MM.1S (cell line): ENCODE results near the gene ADAMTS9.

ENCODE experiments used
- DNase-seq: peaks from one replicate; pipeline ENCODE4 v3.0.0-alpha.2; 2015
- H2AFZ ChIP-seq: fragments of 300-600 bp; sonication (generic); 2 replicates; pipeline ENCODE4 v1.6.0; 2016; ENCODE audit warnings: antibody characterized with exemption, low read length
- H3F3A ChIP-seq: fragments of 300-600 bp; sonication (generic); 2 replicates; pipeline ENCODE4 v1.6.1; 2016; ENCODE audit warnings: mild to moderate bottlenecking, antibody characterized with exemption, low read length, moderate library complexity, mixed read lengths; ENCODE audit not compliant: insufficient read depth
- H3K27ac ChIP-seq: fragments of 300-600 bp; sonication (generic); 2 replicates; pipeline ENCODE4 v1.5.1; 2016; ENCODE audit warnings: mild to moderate bottlenecking, low read length
- H3K27me3 ChIP-seq: fragments of 300-600 bp; sonication (generic); replicated peaks from 2 replicates; pipeline ENCODE4 v1.6.0; 2016; ENCODE audit warnings: low read length; ENCODE audit not compliant: insufficient read depth
- H3K36me3 ChIP-seq: fragments of 300-600 bp; sonication (generic); replicated peaks from 2 replicates; pipeline ENCODE4 v1.6.1; 2016; ENCODE audit warnings: mild to moderate bottlenecking, low read length, mixed read lengths; ENCODE audit not compliant: insufficient read depth
- H3K4me1 ChIP-seq: fragments of 300-600 bp; sonication (generic); 2 replicates; pipeline ENCODE4 v1.6.1; 2016; ENCODE audit warnings: low read length, mixed read lengths
- H3K4me2 ChIP-seq: fragments of 300-600 bp; sonication (generic); 2 replicates; pipeline ENCODE4 v1.6.0; 2016; ENCODE audit warnings: low read depth, low read length
- H3K4me3 ChIP-seq: fragments of 300-600 bp; sonication (generic); 2 replicates; pipeline ENCODE4 v1.5.1; 2016; ENCODE audit warnings: low read length, mixed read lengths
- H3K79me2 ChIP-seq: fragments of 300-600 bp; sonication (generic); 2 replicates; pipeline ENCODE4 v1.6.1; 2016; ENCODE audit warnings: mixed run types, low read length, mixed read lengths
- H3K9ac ChIP-seq: fragments of 300-600 bp; sonication (generic); 2 replicates; pipeline ENCODE4 v1.6.1; 2016; ENCODE audit warnings: low read length, mixed read lengths
- H3K9me2 ChIP-seq: fragments of 300-600 bp; sonication (generic); replicated peaks from 2 replicates; pipeline ENCODE4 v1.6.1; 2016; ENCODE audit warnings: mild to moderate bottlenecking, low read length, mixed read lengths; ENCODE audit not compliant: insufficient read depth
- H3K9me3 ChIP-seq: fragments of 300-600 bp; sonication (generic); replicated peaks from 2 replicates; pipeline ENCODE4 v1.6.1; 2016; ENCODE audit warnings: mild to moderate bottlenecking, low read length, mixed read lengths; ENCODE audit not compliant: insufficient read depth
- H4K20me1 ChIP-seq: fragments of 300-600 bp; sonication (generic); 2 replicates; pipeline ENCODE4 v1.6.1; 2016; ENCODE audit warnings: mild to moderate bottlenecking, low read length, moderate library complexity, mixed read lengths; ENCODE audit not compliant: insufficient read depth
- EZH2 ChIP-seq: fragments of 300-600 bp; sonication (generic); optimal IDR thresholded peaks from 2 replicates; pipeline ENCODE3; 2017; ENCODE audit warnings: low read depth, mild to moderate bottlenecking, antibody characterized with exemption, low read length, mixed read lengths
- EZH2phosphoT487 ChIP-seq: fragments of 300-600 bp; sonication (generic); IDR thresholded peaks from 2 replicates; pipeline ENCODE4 v1.6.1; 2018; ENCODE audit warnings: antibody characterized with exemption, low read length
- TF ChIP-seq, protein P1 (sequence below): fragments of 300-600 bp; sonication (generic); IDR thresholded peaks from 2 replicates; pipeline ENCODE4 v1.5.1; 2016; ENCODE audit warnings: antibody characterized with exemption, low read length, mixed read lengths

ADAMTS9 gene

DNA sequence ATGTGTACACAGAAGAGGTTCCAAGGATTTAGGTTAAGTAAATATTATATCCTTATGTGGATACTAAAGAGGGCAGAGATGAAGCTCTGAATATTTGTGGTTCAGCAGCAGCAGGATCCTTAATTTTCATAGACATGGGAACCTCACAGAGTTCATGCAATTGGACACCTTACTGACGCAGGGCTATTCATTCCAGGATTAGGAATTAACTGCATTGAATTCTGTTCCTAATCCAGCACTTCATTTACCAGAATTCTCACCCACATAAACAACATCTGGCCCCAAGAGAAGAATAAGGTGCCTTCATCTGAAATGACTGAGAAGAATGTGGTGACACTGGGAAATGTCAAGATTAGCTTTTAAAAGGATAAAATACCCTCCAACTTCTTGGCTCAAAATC is 62.4 kb downstream of the ADAMTS9 start:
- Histone ChIP-seq H3K27ac (no peak overlapping the region), H4K20me1 (no peaks in the 10 kb centered on the region), H3K4me2 (no peak overlapping the region), H2AFZ (no peak overlapping the region), H3K27me3 (no peaks in the 10 kb centered on the region), H3K36me3 (no peaks in the 10 kb centered on the region), H3K4me3 (no peak overlapping the region), H3F3A (no peaks in the 10 kb centered on the region), H3K4me1 (no peaks in the 10 kb centered on the region), H3K9me2 (no peaks in the 10 kb centered on the region), H3K9ac (no peak overlapping the region), H3K9me3 (no peaks in the 10 kb centered on the region), H3K79me2 (no peaks in the 10 kb centered on the region)
- no peak for TF ChIP-seq EZH2phosphoT487
- TF ChIP-seq EZH2: no peak
- TF ChIP-seq, protein P1, sequence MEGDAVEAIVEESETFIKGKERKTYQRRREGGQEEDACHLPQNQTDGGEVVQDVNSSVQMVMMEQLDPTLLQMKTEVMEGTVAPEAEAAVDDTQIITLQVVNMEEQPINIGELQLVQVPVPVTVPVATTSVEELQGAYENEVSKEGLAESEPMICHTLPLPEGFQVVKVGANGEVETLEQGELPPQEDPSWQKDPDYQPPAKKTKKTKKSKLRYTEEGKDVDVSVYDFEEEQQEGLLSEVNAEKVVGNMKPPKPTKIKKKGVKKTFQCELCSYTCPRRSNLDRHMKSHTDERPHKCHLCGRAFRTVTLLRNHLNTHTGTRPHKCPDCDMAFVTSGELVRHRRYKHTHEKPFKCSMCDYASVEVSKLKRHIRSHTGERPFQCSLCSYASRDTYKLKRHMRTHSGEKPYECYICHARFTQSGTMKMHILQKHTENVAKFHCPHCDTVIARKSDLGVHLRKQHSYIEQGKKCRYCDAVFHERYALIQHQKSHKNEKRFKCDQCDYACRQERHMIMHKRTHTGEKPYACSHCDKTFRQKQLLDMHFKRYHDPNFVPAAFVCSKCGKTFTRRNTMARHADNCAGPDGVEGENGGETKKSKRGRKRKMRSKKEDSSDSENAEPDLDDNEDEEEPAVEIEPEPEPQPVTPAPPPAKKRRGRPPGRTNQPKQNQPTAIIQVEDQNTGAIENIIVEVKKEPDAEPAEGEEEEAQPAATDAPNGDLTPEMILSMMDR: no peak
- no peak for DNase-seq

DNA sequence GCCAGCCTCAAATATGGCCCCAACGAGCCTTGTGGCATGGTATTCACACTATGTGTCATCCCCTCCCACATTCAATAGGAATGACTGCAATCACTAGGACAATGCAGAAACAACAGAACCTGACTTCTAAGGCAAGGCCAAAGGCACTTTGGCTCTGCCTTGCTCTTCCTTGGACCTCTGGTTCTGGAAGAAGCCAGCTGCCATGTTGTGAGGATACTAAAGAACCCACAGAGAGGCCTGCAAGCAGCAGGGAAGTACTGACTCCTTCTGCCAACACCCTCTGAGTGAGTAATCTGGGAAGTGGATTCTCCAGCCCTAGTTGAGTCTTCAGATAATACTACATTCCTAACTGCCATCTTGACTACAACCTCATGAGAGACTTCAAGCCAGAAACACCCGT is 64.7 kb downstream of the ADAMTS9 start:
- Histone ChIP-seq H3K27ac (no peak overlapping the region), H3K27me3 (no peaks in the 10 kb centered on the region), H3K79me2 (no peaks in the 10 kb centered on the region), H3K9me3 (no peaks in the 10 kb centered on the region), H4K20me1 (no peaks in the 10 kb centered on the region), H2AFZ (no peak overlapping the region), H3K36me3 (no peaks in the 10 kb centered on the region), H3K9me2 (no peaks in the 10 kb centered on the region), H3K4me1 (no peaks in the 10 kb centered on the region), H3K4me2 (no peak overlapping the region), H3K4me3 (no peak overlapping the region), H3F3A (no peaks in the 10 kb centered on the region), H3K9ac (no peak overlapping the region)
- no peak for TF ChIP-seq EZH2phosphoT487
- TF ChIP-seq, protein P1: no peak
- no peak for TF ChIP-seq EZH2
- no peak for DNase-seq

DNA sequence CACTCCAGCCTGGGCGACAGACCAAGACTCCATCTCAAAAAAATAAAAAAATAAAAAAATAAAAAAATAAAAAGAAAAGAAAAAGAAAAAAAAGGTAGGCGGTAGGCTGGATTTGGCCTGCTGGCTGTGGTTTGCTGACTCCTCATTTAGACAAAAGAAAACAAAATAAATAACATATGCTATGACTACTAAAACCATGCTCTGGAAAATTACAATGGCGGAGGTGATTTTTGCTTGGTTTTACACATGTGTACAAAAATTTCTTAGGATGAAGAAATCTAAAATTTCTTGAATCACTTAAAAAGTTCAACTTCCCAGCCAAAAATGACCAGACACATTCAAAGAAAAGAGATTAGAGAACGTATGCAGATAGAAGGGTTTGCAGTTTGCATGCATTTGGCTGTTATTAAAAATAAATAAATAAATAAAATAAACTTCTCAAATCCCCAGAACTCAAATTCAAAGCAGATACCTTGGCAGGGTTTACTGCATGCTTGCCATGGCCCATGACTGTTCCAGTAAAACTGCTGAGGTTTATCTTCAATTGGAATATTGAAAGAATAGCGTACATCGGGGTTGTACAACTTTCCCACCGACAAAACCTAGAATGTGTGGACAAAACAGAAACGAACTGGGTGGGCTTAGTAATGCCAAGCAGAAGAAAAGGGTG is 65.9 kb downstream of the ADAMTS9 start:
- Histone ChIP-seq H3K4me1 (no peaks in the 10 kb centered on the region), H3K36me3 (no peaks in the 10 kb centered on the region), H3K27ac (no peak overlapping the region), H3K4me2 (no peak overlapping the region), H3K9me3 (no peaks in the 10 kb centered on the region), H3K79me2 (no peaks in the 10 kb centered on the region), H3K9ac (no peak overlapping the region), H4K20me1 (no peaks in the 10 kb centered on the region), H3K9me2 (no peaks in the 10 kb centered on the region), H3F3A (no peaks in the 10 kb centered on the region), H3K4me3 (no peak overlapping the region), H2AFZ (no peak overlapping the region), H3K27me3 (no peaks in the 10 kb centered on the region)
- DNase-seq: no peak
- TF ChIP-seq, protein P1: no peak
- TF ChIP-seq EZH2phosphoT487 (no peak), EZH2 (no peak)
